Erythroblast (primary cell): ENCODE results near the gene TMEM250.
A peak's percentile ranks its signal among the peaks of the same experiment; 100 is the strongest.

Experiments used
- DNase-seq, 2 experiments: peaks; one replicate each; lab custom pipeline; 2025; lab: John Stamatoyannopoulos, UW
- GATA1 ChIP-seq: IDR thresholded peaks from 2 replicates; pipeline ENCODE4 v1.6.1; 2011; ENCODE audit warnings: low read depth, mild to moderate bottlenecking, control low read depth, low read length, moderate library complexity
- POLR2A ChIP-seq: IDR thresholded peaks from 2 replicates; pipeline ENCODE4 v1.6.1; 2011; ENCODE audit warnings: mild to moderate bottlenecking, low read length

Gene TMEM250

DNA sequence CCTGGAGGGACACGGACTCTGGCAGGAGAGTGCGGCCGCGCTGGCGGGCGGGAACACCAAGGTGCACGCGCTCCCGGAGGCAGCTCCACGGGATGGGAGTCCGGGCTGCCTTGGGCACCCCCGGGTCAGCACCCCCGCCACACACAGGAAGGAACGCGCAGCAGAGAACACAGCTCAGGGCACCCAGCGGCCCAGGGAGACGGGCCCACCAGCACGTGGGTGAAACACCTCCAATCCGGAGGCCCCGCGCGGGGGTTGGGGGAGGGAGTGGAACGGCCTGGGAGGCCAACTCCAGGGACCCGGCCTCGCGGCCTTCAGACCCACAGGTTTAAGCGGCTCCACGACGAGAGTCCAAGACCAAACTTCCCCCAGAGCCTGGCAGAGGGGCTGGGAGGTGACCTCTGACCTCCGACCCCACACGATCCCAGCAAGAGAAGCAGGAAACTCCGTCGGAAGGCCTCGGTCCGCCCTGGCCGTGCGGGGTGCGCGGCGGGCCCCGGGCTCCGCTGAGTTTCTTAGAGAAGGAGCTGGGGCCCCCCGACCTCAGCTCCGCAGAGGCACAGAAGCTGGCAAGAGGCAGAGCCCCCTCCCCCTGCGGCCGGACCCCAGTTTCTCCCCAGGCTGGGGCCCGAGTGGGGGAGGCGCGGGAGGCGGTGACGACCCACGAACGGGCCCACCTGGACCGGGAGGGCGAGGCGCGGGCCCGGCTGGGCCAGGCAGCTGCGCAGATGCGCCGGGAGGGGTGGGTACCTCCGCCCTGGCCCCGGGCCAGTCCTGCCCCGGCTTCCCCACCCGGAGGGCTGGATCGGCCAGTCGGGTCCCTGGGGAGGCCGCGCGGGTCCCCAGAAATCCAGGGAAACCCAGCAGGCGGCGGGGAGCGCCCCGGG, 24.4 kb downstream of the TMEM250 start:
- DNase-seq, result peak; percentile 51 to 59
- TF ChIP-seq GATA1 (no peak), POLR2A (no peak)

DNA sequence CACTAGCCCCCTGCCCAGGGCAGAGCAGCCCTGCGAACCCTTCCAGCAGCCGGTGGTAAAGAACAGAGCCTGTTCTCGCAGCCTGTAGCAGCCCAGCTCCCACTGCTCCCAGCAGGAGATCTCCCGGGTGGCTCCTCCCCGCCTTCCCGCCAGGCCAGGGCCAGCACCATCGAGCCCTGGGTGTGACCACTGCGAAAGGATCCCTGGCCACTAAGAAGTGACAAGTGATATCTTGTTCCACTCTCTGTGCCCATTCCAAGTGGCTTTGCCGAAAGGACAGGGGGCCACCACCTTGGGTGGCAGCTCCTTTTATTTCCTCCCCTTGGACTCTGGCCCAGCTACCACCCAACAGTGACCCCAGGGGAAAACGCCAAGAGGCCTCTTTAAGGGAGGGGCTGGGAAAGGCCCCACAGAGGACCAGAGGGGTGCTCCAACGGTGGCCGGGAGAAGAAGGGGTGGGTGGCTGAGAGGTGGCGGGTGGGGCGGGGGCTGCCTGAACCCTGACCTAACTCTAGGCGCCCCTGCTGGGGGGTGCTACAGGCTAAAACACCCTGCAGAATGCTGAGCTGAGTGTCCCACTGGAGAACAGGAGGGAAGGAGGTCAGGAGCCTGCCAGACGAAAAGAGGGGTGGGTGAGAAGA, 25.2 kb downstream of the TMEM250 start:
- TF ChIP-seq GATA1, result no peak
- no peak for TF ChIP-seq POLR2A
- no peak for DNase-seq

DNA sequence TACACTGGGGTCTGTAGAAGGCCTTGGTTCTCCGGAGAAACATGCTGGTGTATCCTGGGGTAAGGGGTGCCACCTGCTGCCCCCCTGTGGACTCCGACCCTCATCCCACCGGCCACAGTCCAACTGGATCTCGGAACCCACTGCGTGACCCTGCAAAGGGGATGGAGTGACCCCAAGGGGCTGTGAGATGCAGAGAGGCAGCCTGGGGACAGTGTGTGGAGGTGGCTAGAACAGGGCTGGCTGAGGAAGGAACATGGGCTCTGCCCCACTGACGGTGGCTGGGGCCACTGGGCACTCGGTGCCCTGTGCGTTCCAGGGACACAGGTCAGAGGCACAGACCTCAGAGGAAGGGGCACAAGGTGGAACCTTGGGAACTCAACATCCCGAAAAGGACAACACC, 25.9 kb downstream of the TMEM250 start:
- DNase-seq, result no peak
- no peak for TF ChIP-seq GATA1
- TF ChIP-seq POLR2A, result no peak

DNA sequence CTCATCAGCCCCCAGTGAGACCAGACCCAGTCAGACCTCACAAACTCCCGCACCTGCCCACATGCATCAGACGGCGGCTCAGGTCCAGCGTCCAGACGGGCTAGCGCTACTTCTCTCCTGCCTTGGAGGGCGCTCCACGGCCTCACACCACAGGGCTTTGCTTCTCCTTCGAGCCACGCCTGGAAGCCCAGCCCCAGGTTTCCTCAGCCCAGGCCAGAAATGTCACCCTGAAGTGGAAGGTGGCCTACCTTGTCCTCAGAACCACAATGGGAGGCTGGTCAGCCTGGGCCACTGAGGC, 26.4 kb downstream of the TMEM250 start:
- DNase-seq, result no peak
- TF ChIP-seq GATA1 (no peak), POLR2A (no peak)

DNA sequence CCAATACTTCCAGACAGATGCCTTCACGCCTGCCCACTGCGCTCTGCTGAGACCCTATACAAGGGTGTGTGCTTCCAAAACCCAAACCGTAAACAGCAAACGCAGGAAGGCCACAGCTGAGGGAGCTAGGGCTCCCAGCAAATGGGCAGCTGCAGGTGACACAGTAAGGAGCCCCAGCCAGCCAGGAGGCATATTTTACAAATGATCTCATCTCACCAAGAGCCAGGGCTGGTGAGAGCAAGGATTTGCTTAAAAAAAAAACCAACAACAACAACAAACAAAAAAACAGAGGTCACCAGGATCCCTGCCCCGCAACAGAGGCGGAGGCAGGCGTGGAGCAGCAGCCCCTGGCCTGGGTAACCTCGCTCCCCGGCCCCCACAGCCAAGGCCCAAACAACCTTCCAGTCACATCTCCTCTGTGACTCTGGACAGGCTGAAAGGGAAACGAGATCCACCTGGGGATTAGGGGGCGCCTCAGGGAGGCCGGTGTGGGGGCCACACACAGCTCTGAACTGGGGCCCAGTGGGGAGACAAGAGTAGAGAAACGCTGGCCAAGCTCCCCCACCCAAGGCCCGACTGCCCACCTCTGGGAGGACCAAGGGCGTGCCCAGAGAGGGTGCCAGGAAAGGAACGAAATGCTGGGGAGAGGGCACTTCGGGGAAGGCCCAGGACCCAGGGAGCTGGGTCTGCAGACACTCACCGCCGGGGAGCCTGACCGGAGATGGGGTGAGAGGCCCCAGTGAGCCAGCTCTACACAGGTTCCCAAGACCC, 26.9 kb downstream of the TMEM250 start:
- TF ChIP-seq GATA1, result no peak
- TF ChIP-seq POLR2A, result no peak
- DNase-seq, result no peak

DNA sequence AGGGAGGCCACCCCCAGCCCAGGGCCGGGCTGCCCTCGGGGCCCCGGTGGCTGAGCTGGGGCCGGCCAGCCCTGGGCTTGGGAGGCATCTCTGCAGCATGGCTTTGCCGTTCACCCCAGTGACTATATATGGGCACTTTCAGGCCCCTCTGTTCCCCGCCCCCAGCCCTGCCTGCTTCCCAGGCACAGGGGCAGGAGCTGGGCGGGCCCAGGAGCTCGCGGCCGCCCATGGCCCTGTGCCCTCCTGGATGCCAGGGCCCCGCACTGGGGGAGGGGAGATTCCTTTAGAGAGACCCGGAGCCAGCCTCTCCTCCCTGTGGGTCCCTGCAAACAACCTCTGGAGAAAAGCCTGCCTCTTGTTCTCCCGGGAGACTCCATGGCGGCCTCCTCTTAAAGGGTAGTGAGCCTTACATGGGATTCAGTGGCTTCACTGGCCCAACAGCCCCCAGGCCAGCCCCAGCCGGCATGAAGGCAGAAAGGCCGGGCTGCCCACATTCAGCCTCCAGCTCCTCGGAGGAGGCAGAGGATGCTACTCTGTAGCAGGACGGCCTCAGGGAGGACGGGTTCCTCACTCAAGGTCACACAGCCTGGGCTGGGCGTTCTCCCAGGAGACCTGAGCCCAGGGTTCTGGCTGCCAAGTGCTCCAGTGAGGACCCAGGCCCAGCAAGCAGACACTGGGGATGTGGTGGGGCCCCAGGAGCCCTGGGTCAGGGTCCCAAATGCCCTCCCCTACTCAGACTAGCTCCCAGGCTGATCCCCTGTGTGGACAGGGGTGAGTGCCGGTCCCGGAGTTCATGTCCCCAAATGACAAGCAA, 27.7 kb downstream of the TMEM250 start:
- DNase-seq, result no peak
- TF ChIP-seq GATA1 (no peak), POLR2A (no peak)

DNA sequence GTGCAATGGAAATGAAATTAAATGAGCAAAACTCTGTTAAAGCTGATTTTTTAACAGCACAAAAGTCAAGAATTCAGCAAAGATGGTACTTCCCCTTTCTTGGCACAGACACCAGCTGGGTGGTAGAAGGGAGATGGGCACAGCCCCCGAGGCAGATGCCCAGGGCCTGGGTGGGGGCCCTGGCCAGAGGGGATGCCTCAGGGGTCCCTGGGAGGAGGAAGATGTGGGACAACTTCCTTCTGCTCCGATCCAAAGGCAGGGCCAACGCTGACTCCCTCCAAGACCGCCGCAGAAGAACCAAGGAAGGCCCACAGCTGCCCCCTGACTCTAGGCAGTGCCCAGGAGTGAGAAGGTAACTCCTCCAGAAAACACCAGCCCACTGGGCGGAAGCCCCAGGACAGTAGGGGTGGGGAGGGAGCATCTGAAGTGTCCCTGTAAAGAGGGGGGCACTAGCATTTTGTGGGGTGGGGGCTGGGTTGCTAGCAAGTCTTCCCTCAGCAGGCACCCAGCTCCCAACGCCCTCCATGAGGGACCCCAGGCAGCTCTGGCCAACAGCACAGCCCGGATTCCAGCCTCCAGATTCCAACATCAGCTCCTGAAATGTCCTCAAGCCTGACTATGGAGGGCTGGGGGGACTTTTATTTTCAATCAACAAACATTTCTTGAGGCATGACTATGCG, 28.5 kb downstream of the TMEM250 start:
- no peak for DNase-seq
- TF ChIP-seq GATA1, result no peak
- no peak for TF ChIP-seq POLR2A

DNA sequence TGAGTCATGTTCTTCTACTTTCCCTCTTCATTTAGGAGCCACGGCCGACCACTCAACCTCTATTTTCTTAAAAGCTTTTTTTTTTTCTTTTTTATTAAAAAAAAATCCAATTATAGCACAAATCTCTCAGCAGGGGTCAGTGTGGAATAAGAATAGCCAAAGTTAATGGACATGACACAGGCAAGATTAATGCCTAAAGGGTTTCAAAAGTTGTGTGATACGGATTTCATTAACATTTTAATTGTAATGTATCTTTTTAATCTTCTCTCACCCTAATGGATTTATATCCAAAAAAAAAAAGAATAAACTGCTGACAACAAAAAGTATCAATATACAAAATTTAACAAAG, 29.0 kb downstream of the TMEM250 start:
- peak; percentile 53 to 73 for DNase-seq

DNA sequence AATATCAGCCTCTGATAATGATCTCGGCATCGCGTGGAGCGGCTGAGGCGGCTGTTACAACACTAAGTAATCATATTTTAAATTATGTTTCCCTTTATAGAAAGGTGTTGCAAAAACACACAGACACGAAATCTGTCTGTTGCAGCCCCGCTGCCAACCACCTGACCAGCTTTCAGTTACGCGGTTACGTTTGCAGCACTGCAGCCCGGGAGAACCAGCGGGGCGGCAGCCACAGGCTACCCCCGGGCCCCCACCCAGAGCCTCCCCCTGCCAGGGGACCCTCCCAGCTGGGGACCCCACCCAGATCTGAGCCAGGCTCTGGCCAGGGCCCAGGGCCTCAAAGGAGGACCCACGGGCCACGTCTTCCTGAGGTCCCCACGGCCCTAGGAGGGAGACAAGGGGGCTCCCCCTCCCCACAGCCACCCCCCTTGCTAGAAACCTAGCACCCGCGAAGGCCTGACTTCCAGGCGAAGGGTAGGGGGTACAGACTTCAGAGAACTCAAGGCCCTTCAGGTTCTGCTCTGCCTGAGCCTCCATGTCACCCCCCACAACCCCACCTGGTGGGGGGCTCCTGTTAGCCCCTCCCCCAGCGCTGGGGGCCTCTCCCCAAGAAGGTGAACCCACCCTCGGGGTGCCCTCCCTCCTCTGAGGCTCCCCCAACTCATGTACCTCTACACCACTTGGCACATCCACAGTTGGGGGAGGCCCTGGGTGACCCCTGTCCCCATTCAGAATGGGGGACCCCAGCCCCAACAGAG, 29.6 kb downstream of the TMEM250 start:
- no peak for TF ChIP-seq POLR2A
- TF ChIP-seq GATA1, result no peak
- no peak for DNase-seq

More for the DNA sequence above, 29.0 kb downstream of the TMEM250 start:
- no peak for TF ChIP-seq GATA1
- no peak for TF ChIP-seq POLR2A

DNA sequence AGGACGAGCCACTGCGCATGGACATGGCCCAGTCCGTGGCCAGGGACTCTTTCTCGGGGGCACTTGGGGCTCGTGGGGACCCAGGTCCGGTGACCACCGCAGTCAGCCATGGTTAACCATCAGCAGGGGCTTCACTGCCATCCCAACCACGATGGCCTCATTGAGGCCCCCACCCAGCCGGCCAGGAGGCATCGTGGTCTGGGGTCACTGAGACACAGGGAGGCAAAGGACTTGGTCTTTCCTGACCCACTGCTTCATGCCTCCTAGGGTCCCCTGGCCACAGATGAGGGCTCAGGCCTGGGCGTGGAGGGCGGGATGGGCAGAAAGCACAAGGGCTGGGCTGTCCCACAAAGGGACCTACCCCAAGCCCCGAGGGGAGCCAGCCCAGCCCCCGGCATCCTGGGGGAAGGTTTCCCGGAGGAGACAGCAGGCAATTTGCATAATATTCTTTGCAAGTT, 30.2 kb downstream of the TMEM250 start:
- no peak for DNase-seq
- TF ChIP-seq GATA1 (no peak), POLR2A (no peak)

DNA sequence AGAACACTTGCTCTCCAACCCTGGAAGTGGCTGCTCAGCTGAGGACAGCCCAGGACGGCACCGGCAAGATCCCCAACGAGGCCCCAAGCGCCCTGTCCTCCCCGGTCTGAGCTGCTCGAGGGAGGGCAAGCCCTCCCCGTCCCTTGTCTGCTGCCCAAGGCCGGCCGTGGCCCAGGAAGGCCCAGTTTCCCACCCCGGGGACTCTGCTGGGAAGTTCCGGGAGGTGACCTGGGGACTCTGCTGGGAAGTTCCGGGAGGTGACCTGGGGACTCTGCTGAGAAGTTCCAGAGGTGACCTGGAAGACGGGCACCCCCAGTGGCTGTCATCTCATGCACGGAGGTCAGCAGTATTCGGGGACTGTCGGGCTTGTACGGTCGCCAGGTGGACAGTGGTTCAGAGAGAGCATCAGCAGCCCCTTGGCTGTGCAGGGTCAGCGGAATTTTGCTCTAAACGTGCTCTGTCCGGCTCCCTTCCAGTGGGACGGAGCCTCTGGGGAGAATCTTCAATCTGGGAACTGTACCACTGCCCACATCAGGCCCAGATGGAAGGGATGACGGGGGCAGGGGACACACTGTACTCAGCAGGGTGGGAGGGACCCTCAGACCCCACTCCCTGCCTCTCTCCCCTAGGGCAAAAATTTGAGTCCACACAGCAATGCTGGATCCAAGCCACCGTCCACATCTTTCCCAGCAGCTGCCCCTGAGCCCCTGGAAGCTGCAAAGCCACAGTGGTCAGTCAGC, 30.8 kb downstream of the TMEM250 start:
- no peak for TF ChIP-seq POLR2A
- TF ChIP-seq GATA1, result no peak
- no peak for DNase-seq
